ENCODE results near the gene FN1.
A peak's percentile ranks its signal among the peaks of the same experiment; 100 is the strongest.

The FN1 gene

GRCh38 chr2:215414674-215415073 is 21.2 kb downstream of the FN1 start:
- Histone ChIP-seq H3K4ac (ENCODE audit: low read depth in 1 of 2, low read length in 2 of 2) (no peak overlapping the region), H2BK5ac (ENCODE audit: low read depth, low read length, poor library complexity, severe bottlenecking) (no peak overlapping the region), H3K9ac (ENCODE audit: low read length) (peak overlapping the region; percentile 83), H3K23ac (ENCODE audit: low read length in 2 of 2) (no peak overlapping the region), H2BK12ac (ENCODE audit: low read length in 2 of 2) (no peak overlapping the region), H2AFZ (ENCODE audit: low read depth, low read length) (no peak overlapping the region), H3K9me3 (ENCODE audit: control insufficient read depth, low read length) (no peaks in the 10 kb centered on the region), H4K8ac (ENCODE audit: low read length) (no peak overlapping the region), H3K14ac (ENCODE audit: low read length in 2 of 2) (no peak overlapping the region), H3K4me2 (ENCODE audit: low read length, poor library complexity, severe bottlenecking) (no peak overlapping the region), H3K27me3 (ENCODE audit: control insufficient read depth in 1 of 2, insufficient read depth in 1 of 2, low read length in 2 of 2) (no peaks in the 10 kb centered on the region), H2BK120ac (ENCODE audit: low read depth, low read length) (no peak overlapping the region), H3K18ac (ENCODE audit: low read depth in 1 of 2, low read length in 2 of 2) (no peak overlapping the region), H3K4me3 (ENCODE audit: insufficient read depth in 1 of 2, low read depth in 1 of 2, low read length in 2 of 2) (peak overlapping the region in 1 of 2 experiments; percentile 23), H3K36me3 (ENCODE audit: control insufficient read depth in 1 of 2, insufficient read depth in 2 of 2, low read depth in 1 of 2, low read length in 2 of 2) (peaks cover 17 to 98% of the 10 kb centered on the region in 2 experiments), H2BK15ac (ENCODE audit: low read depth, poor library complexity, severe bottlenecking) (no peak overlapping the region), H3K27ac (ENCODE audit: low read length, poor library complexity, severe bottlenecking) (peak overlapping the region; percentile 61), H2AK5ac (ENCODE audit: low read length, severe bottlenecking) (no peak overlapping the region), H4K91ac (ENCODE audit: low read length) (no peak overlapping the region), H3K79me1 (replicated peaks; ENCODE audit: low read length, poor library complexity, severe bottlenecking) (no peaks in the 10 kb centered on the region), H3K4me1 (ENCODE audit: control insufficient read depth, insufficient read depth, low read depth, low read length) (peaks cover 7% of the 10 kb centered on the region)
- WGBS: 100% methylated on average over 1 of the region's 3 CpGs
- DNase-seq: no peak

- no peak overlapping the region for H3K14ac ChIP-seq (ENCODE audit: low read length in 2 of 2)
- H3K79me1 ChIP-seq (replicated peaks; ENCODE audit: low read length, poor library complexity, severe bottlenecking): no peaks in the 10 kb centered on the region
- no peak for DNase-seq
- no peak overlapping the region for H2BK120ac ChIP-seq (ENCODE audit: low read depth, low read length)
- H3K9ac ChIP-seq (ENCODE audit: low read length): peak overlapping the region; percentile 83
- H3K4me1 ChIP-seq (ENCODE audit: control insufficient read depth, insufficient read depth, low read depth, low read length): peaks cover 12% of the 10 kb centered on the region
- H3K36me3 ChIP-seq (ENCODE audit: control insufficient read depth in 1 of 2, insufficient read depth in 2 of 2, low read depth in 1 of 2, low read length in 2 of 2): peaks cover 21 to 98% of the 10 kb centered on the region in 2 experiments
- no peaks in the 10 kb centered on the region for H3K9me3 ChIP-seq (ENCODE audit: control insufficient read depth, low read length)
- no peak overlapping the region for H3K23ac ChIP-seq (ENCODE audit: low read length in 2 of 2)
- no peak overlapping the region for H3K4ac ChIP-seq (ENCODE audit: low read depth in 1 of 2, low read length in 2 of 2)
- H2AFZ ChIP-seq (ENCODE audit: low read depth, low read length): no peak overlapping the region
- no peak overlapping the region for H4K8ac ChIP-seq (ENCODE audit: low read length)
- no peak overlapping the region for H3K4me2 ChIP-seq (ENCODE audit: low read length, poor library complexity, severe bottlenecking)
- H2AK5ac ChIP-seq (ENCODE audit: low read length, severe bottlenecking): no peak overlapping the region
- no peak overlapping the region for H3K4me3 ChIP-seq (ENCODE audit: insufficient read depth in 1 of 2, low read depth in 1 of 2, low read length in 2 of 2)
- H3K18ac ChIP-seq (ENCODE audit: low read depth in 1 of 2, low read length in 2 of 2): no peak overlapping the region
- no peak overlapping the region for H2BK12ac ChIP-seq (ENCODE audit: low read length in 2 of 2)
- no peaks in the 10 kb centered on the region for H3K27me3 ChIP-seq (ENCODE audit: control insufficient read depth in 1 of 2, insufficient read depth in 1 of 2, low read length in 2 of 2)
- H3K27ac ChIP-seq (ENCODE audit: low read length, poor library complexity, severe bottlenecking): no peak overlapping the region
- no peak overlapping the region for H2BK15ac ChIP-seq (ENCODE audit: low read depth, poor library complexity, severe bottlenecking)
- no peak overlapping the region for H4K91ac ChIP-seq (ENCODE audit: low read length)
- WGBS: 100% methylated on average over 1 of the region's 1 CpG
- H2BK5ac ChIP-seq (ENCODE audit: low read depth, low read length, poor library complexity, severe bottlenecking): no peak overlapping the region
Measured at GRCh38 chr2:215413974-215414373, 21.9 kb downstream of the FN1 start.

GRCh38 chr2:215413484-215413777 is 22.4 kb downstream of the FN1 start:
- Histone ChIP-seq H3K4me1 (ENCODE audit: control insufficient read depth, insufficient read depth, low read depth, low read length) (peaks cover 13% of the 10 kb centered on the region), H3K18ac (ENCODE audit: low read depth in 1 of 2, low read length in 2 of 2) (peak overlapping the region in 1 of 2 experiments; percentile 29), H3K14ac (ENCODE audit: low read length in 2 of 2) (no peak overlapping the region), H2BK12ac (ENCODE audit: low read length in 2 of 2) (no peak overlapping the region), H2BK15ac (ENCODE audit: low read depth, poor library complexity, severe bottlenecking) (no peak overlapping the region), H3K27ac (ENCODE audit: low read length, poor library complexity, severe bottlenecking) (peak overlapping the region; percentile 9), H3K9ac (ENCODE audit: low read length) (peak overlapping the region; percentile 83), H3K4ac (ENCODE audit: low read depth in 1 of 2, low read length in 2 of 2) (no peak overlapping the region), H3K4me3 (ENCODE audit: insufficient read depth in 1 of 2, low read depth in 1 of 2, low read length in 2 of 2) (no peak overlapping the region), H2AFZ (ENCODE audit: low read depth, low read length) (no peak overlapping the region), H3K9me3 (ENCODE audit: control insufficient read depth, low read length) (no peaks in the 10 kb centered on the region), H2BK5ac (ENCODE audit: low read depth, low read length, poor library complexity, severe bottlenecking) (no peak overlapping the region), H4K8ac (ENCODE audit: low read length) (no peak overlapping the region), H3K4me2 (ENCODE audit: low read length, poor library complexity, severe bottlenecking) (no peak overlapping the region), H3K23ac (ENCODE audit: low read length in 2 of 2) (no peak overlapping the region), H2AK5ac (ENCODE audit: low read length, severe bottlenecking) (no peak overlapping the region), H3K36me3 (ENCODE audit: control insufficient read depth in 1 of 2, insufficient read depth in 2 of 2, low read depth in 1 of 2, low read length in 2 of 2) (peaks cover 24 to 98% of the 10 kb centered on the region in 2 experiments), H3K79me1 (replicated peaks; ENCODE audit: low read length, poor library complexity, severe bottlenecking) (no peaks in the 10 kb centered on the region), H2BK120ac (ENCODE audit: low read depth, low read length) (no peak overlapping the region), H4K91ac (ENCODE audit: low read length) (no peak overlapping the region), H3K27me3 (ENCODE audit: control insufficient read depth in 1 of 2, insufficient read depth in 1 of 2, low read length in 2 of 2) (no peaks in the 10 kb centered on the region)
- 100% methylated on average over 1 of the region's 1 CpG for WGBS
- no peak for DNase-seq

GRCh38 chr2:215411941-215412743 is 23.7 kb downstream of the FN1 start:
- no peaks in the 10 kb centered on the region for H3K9me3 ChIP-seq (ENCODE audit: control insufficient read depth, low read length)
- peaks cover 13% of the 10 kb centered on the region for H3K4me1 ChIP-seq (ENCODE audit: control insufficient read depth, insufficient read depth, low read depth, low read length)
- H2AFZ ChIP-seq (ENCODE audit: low read depth, low read length): no peak overlapping the region
- DNase-seq: no peak
- H3K9ac ChIP-seq (ENCODE audit: low read length): peak overlapping the region; percentile 83
- H4K91ac ChIP-seq (ENCODE audit: low read length): no peak overlapping the region
- H3K14ac ChIP-seq (ENCODE audit: low read length in 2 of 2): no peak overlapping the region
- no peak overlapping the region for H3K18ac ChIP-seq (ENCODE audit: low read depth in 1 of 2, low read length in 2 of 2)
- H3K79me1 ChIP-seq (replicated peaks; ENCODE audit: low read length, poor library complexity, severe bottlenecking): peaks cover 2% of the 10 kb centered on the region
- no peak overlapping the region for H2BK5ac ChIP-seq (ENCODE audit: low read depth, low read length, poor library complexity, severe bottlenecking)
- H3K27ac ChIP-seq (ENCODE audit: low read length, poor library complexity, severe bottlenecking): peak overlapping the region; percentile 30
- no peak overlapping the region for H2BK12ac ChIP-seq (ENCODE audit: low read length in 2 of 2)
- no peak overlapping the region for H2AK5ac ChIP-seq (ENCODE audit: low read length, severe bottlenecking)
- H3K27me3 ChIP-seq (ENCODE audit: control insufficient read depth in 1 of 2, insufficient read depth in 1 of 2, low read length in 2 of 2): no peaks in the 10 kb centered on the region
- H3K4ac ChIP-seq (ENCODE audit: low read depth in 1 of 2, low read length in 2 of 2): no peak overlapping the region
- no peak overlapping the region for H3K4me3 ChIP-seq (ENCODE audit: insufficient read depth in 1 of 2, low read depth in 1 of 2, low read length in 2 of 2)
- no peak overlapping the region for H4K8ac ChIP-seq (ENCODE audit: low read length)
- peaks cover 31 to 98% of the 10 kb centered on the region in 2 experiments for H3K36me3 ChIP-seq (ENCODE audit: control insufficient read depth in 1 of 2, insufficient read depth in 2 of 2, low read depth in 1 of 2, low read length in 2 of 2)
- over 99% methylated on average over 6 of the region's 9 CpGs for WGBS
- no peak overlapping the region for H2BK120ac ChIP-seq (ENCODE audit: low read depth, low read length)
- no peak overlapping the region for H3K4me2 ChIP-seq (ENCODE audit: low read length, poor library complexity, severe bottlenecking)
- no peak overlapping the region for H3K23ac ChIP-seq (ENCODE audit: low read length in 2 of 2)
- no peak overlapping the region for H2BK15ac ChIP-seq (ENCODE audit: low read depth, poor library complexity, severe bottlenecking)
